ENCODE data around the gene DSG2. TPM values are rescaled to one million over a fixed set of nuclear protein-coding genes. Genes with fewer than 3 reads are reported as not detected.

DSG2 gene
- total and polyA plus RNA-seq, 3 experiments from 2014 or later = 0.03 to 0.09 (median 0.07) TPM

DNA sequence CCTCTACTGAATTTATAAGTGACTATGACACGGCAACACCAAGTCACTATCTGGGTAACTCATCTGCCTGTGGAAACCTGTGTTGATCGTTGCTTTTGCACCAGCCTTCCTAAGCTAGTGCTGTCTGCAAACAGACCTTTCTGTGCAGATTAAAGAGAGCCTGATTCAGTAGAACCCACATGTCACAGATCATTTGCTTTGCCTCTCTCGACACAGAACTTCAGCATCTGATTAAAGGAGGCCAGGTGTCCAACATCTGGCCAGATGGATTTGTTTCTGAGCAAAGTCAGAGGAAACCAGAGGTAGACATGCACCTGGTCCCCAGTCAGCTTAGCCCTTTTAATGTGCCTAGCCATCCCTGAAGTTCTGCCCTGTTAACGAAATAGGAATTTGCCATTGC is 78.7 kb downstream of the DSG2 start:
- no peaks in the 10 kb centered on the region for H3K36me3 ChIP-seq (ENCODE audit: insufficient read depth, low read length)
- Mint-ChIP-seq H3K36me3 (no peaks in the 10 kb centered on the region), H3K27me3 (peaks cover 3 to 7% of the 10 kb centered on the region in 2 donors), H3K4me1 (no peaks in the 10 kb centered on the region), H3K9me3 (no peaks in the 10 kb centered on the region), H3K4me3 (no peak overlapping the region), H3K27ac (no peak overlapping the region)
- no peaks in the 10 kb centered on the region for H3K9me3 ChIP-seq (ENCODE audit: low read length)
- H3K4me3 ChIP-seq (ENCODE audit: low read length) = no peak overlapping the region
- ChIA-PET POLR2A (no interaction called here), CTCF (no interaction called here)
- no peak overlapping the region for H3K27ac ChIP-seq (ENCODE audit: low read depth, low read length)
- H3K4me1 ChIP-seq (ENCODE audit: insufficient read depth, low read length) = no peaks in the 10 kb centered on the region
- H3K27me3 ChIP-seq (ENCODE audit: insufficient read depth, low read length, poor library complexity, severe bottlenecking) = no peaks in the 10 kb centered on the region
- DNase-seq = no peak

GRCh38 chr18:31577195-31577594 is 79.2 kb downstream of the DSG2 start:
- no peaks in the 10 kb centered on the region for H3K4me1 Mint-ChIP-seq
- H3K27me3 Mint-ChIP-seq = peaks cover 3 to 4% of the 10 kb centered on the region in 2 donors
- no peaks in the 10 kb centered on the region for H3K36me3 Mint-ChIP-seq
- H3K4me3 ChIP-seq (ENCODE audit: low read length) = no peak overlapping the region
- H3K9me3 Mint-ChIP-seq = no peaks in the 10 kb centered on the region
- no peak overlapping the region for H3K27ac Mint-ChIP-seq
- no peaks in the 10 kb centered on the region for H3K4me1 ChIP-seq (ENCODE audit: insufficient read depth, low read length)
- ChIA-PET POLR2A (no interaction called here), CTCF (no interaction called here)
- H3K27ac ChIP-seq (ENCODE audit: low read depth, low read length) = no peak overlapping the region
- no peak for DNase-seq
- no peaks in the 10 kb centered on the region for H3K36me3 ChIP-seq (ENCODE audit: insufficient read depth, low read length)
- no peaks in the 10 kb centered on the region for H3K9me3 ChIP-seq (ENCODE audit: low read length)
- H3K27me3 ChIP-seq (ENCODE audit: insufficient read depth, low read length, poor library complexity, severe bottlenecking) = no peaks in the 10 kb centered on the region
- H3K4me3 Mint-ChIP-seq = no peak overlapping the region

- CTCF ChIA-PET = no interaction called here
- no peaks in the 10 kb centered on the region for H3K4me1 Mint-ChIP-seq
- H3K27ac ChIP-seq (ENCODE audit: low read depth, low read length) = no peak overlapping the region
- H3K36me3 ChIP-seq (ENCODE audit: insufficient read depth, low read length) = no peaks in the 10 kb centered on the region
- no peak for DNase-seq
- H3K4me1 ChIP-seq (ENCODE audit: insufficient read depth, low read length) = no peaks in the 10 kb centered on the region
- H3K27ac Mint-ChIP-seq = no peak overlapping the region
- no peak overlapping the region for H3K4me3 Mint-ChIP-seq
- no peaks in the 10 kb centered on the region for H3K27me3 ChIP-seq (ENCODE audit: insufficient read depth, low read length, poor library complexity, severe bottlenecking)
- H3K4me3 ChIP-seq (ENCODE audit: low read length) = no peak overlapping the region
- H3K27me3 Mint-ChIP-seq = peaks cover 2 to 3% of the 10 kb centered on the region in 2 donors
- POLR2A ChIA-PET = no interaction called here
- no peaks in the 10 kb centered on the region for H3K9me3 ChIP-seq (ENCODE audit: low read length)
- H3K9me3 Mint-ChIP-seq = no peaks in the 10 kb centered on the region
- H3K36me3 Mint-ChIP-seq = no peaks in the 10 kb centered on the region
Measured at GRCh38 chr18:31578126-31578525, 80.1 kb downstream of the DSG2 start.

- H3K27me3 ChIP-seq (ENCODE audit: insufficient read depth, low read length, poor library complexity, severe bottlenecking) = no peaks in the 10 kb centered on the region
- Mint-ChIP-seq H3K4me1 (no peaks in the 10 kb centered on the region), H3K36me3 (no peaks in the 10 kb centered on the region), H3K9me3 (no peaks in the 10 kb centered on the region), H3K4me3 (no peak overlapping the region), H3K27me3 (peaks cover 0 to 4% of the 10 kb centered on the region in 2 donors), H3K27ac (no peak overlapping the region)
- no peaks in the 10 kb centered on the region for H3K9me3 ChIP-seq (ENCODE audit: low read length)
- no peak for DNase-seq
- H3K4me1 ChIP-seq (ENCODE audit: insufficient read depth, low read length) = no peaks in the 10 kb centered on the region
- H3K4me3 ChIP-seq (ENCODE audit: low read length) = no peak overlapping the region
- no peak overlapping the region for H3K27ac ChIP-seq (ENCODE audit: low read depth, low read length)
- no peaks in the 10 kb centered on the region for H3K36me3 ChIP-seq (ENCODE audit: insufficient read depth, low read length)
- ChIA-PET POLR2A (no interaction called here), CTCF (no interaction called here)
Measured at GRCh38 chr18:31579375-31579774, 81.4 kb downstream of the DSG2 start.

DNA sequence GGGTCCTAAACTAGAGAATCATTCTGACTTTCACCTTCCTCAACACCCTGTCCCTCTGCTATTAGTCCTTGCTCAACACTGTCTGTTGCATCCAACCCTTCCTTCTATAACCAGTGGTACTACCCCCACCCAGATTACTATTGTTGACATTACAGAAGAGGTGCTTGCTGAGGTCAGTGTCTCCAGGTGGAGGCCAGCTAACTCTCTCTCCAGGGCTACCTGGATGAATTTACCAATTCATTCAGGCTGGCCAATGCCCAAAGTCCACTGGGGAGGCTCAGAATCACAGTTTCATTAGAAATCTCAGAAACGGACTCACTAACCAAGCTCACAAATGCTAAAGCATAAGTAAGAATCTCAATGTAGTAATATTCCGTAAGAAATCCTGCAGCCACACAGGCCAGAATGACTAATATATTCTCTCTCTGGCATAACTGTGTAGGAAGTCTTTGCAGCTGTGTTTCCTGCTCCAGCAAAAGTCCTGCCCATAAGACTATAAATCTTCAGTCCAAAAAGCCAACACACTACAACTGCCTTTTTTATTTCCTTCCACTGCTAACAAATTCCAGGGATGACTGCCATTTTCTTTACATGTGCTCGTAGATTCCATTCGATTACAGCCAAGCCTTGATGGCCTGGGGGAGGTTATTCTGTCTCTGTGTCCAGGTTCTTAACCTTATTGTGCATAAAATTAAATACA is 83.7 kb downstream of the DSG2 start:
- Mint-ChIP-seq H3K27me3 (peaks cover 0 to 4% of the 10 kb centered on the region in 2 donors), H3K4me1 (no peaks in the 10 kb centered on the region), H3K9me3 (no peaks in the 10 kb centered on the region), H3K4me3 (no peak overlapping the region), H3K27ac (no peak overlapping the region), H3K36me3 (no peaks in the 10 kb centered on the region)
- no peak overlapping the region for H3K27ac ChIP-seq (ENCODE audit: low read depth, low read length)
- ChIA-PET POLR2A (interaction anchor here (0.5 kb wide), 1 partner anchor 39 kb away, joined by 5 read pairs; no protein-coding TSS in a partner anchor), CTCF (no interaction called here)
- no peaks in the 10 kb centered on the region for H3K9me3 ChIP-seq (ENCODE audit: low read length)
- no peaks in the 10 kb centered on the region for H3K27me3 ChIP-seq (ENCODE audit: insufficient read depth, low read length, poor library complexity, severe bottlenecking)
- no peak overlapping the region for H3K4me3 ChIP-seq (ENCODE audit: low read length)
- no peaks in the 10 kb centered on the region for H3K36me3 ChIP-seq (ENCODE audit: insufficient read depth, low read length)
- no peak for DNase-seq
- no peaks in the 10 kb centered on the region for H3K4me1 ChIP-seq (ENCODE audit: insufficient read depth, low read length)

DNA sequence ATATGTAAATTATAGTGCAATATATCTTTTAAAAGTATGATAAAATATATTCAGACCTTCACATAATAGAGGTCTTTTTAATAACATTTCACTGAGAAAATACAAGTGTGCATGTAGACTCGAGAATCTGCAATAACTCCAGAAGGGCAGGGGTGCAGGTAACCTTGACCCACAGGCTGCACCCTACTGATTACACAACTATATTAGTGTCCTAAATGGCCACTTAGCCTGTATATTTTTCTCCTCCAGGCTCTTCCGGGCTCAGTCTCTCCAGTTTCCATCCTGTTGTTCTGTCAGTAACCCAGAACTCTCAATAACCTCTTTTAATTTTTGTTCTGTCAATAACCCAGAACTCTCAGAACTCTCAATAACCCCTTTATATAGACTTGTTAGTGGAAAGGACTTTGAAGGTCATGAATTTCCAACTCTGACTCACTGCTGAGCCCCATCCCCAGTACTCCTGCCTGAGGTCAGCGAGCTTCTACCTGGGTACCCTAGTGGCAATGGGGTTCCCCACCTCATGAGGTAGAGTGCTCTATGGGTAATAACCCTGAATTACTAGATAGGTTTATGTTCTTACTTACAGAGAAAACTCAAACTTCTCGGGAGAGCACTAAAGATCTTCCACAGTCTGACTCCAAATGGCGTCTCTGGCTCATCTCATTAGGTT is 85.3 kb downstream of the DSG2 start:
- no peak overlapping the region for H3K27ac Mint-ChIP-seq

GRCh38 chr18:31585991-31586390 is 88.0 kb downstream of the DSG2 start:
- H3K9me3 Mint-ChIP-seq = no peaks in the 10 kb centered on the region
- Histone ChIP-seq H3K9me3 (ENCODE audit: low read length) (no peaks in the 10 kb centered on the region), H3K27me3 (ENCODE audit: insufficient read depth, low read length, poor library complexity, severe bottlenecking) (no peaks in the 10 kb centered on the region), H3K4me1 (ENCODE audit: insufficient read depth, low read length) (no peaks in the 10 kb centered on the region), H3K36me3 (ENCODE audit: insufficient read depth, low read length) (no peaks in the 10 kb centered on the region), H3K4me3 (ENCODE audit: low read length) (no peak overlapping the region), H3K27ac (ENCODE audit: low read depth, low read length) (no peak overlapping the region)
- H3K36me3 Mint-ChIP-seq = no peaks in the 10 kb centered on the region
- H3K27me3 Mint-ChIP-seq = peaks cover 0 to 4% of the 10 kb centered on the region in 2 donors
- CTCF ChIA-PET = interaction anchor here (1.3 kb wide), 1 partner anchor 30 kb away, joined by 3 read pairs; no protein-coding TSS in a partner anchor
- no peaks in the 10 kb centered on the region for H3K4me1 Mint-ChIP-seq
- POLR2A ChIA-PET = no interaction called here
- no peak for DNase-seq
- H3K27ac Mint-ChIP-seq = no peak overlapping the region
- no peak overlapping the region for H3K4me3 Mint-ChIP-seq

More for the DNA sequence above, 85.3 kb downstream of the DSG2 start:
- H3K9me3 Mint-ChIP-seq = no peaks in the 10 kb centered on the region
- Histone ChIP-seq H3K27me3 (ENCODE audit: insufficient read depth, low read length, poor library complexity, severe bottlenecking) (no peaks in the 10 kb centered on the region), H3K4me1 (ENCODE audit: insufficient read depth, low read length) (no peaks in the 10 kb centered on the region), H3K36me3 (ENCODE audit: insufficient read depth, low read length) (no peaks in the 10 kb centered on the region), H3K27ac (ENCODE audit: low read depth, low read length) (no peak overlapping the region), H3K4me3 (ENCODE audit: low read length) (no peak overlapping the region), H3K9me3 (ENCODE audit: low read length) (no peaks in the 10 kb centered on the region)
- peaks cover 0 to 4% of the 10 kb centered on the region in 2 donors for H3K27me3 Mint-ChIP-seq
- H3K36me3 Mint-ChIP-seq = no peaks in the 10 kb centered on the region
- H3K4me1 Mint-ChIP-seq = no peaks in the 10 kb centered on the region
- ChIA-PET POLR2A (no interaction called here), CTCF (no interaction called here)
- DNase-seq = no peak
- H3K4me3 Mint-ChIP-seq = no peak overlapping the region

DNA sequence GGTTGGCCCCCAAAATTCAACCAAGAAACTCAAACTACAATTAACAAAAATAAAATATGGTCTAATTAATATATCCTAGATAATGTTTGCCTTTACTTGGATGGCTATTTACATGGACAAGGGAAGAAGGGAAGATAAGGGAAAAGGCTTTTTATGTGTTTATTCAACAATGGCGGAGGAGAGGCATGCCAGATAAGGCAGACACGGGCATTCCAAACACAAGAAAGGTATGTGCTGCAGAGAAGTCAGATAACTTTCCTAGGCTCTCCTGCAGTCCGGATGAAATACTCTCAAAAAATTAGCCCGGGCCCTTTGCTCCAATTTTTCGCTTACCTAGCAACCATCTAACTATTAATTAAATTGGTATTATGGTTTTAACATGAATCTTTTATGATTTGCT is 88.6 kb downstream of the DSG2 start:
- Histone ChIP-seq H3K9me3 (ENCODE audit: low read length) (no peaks in the 10 kb centered on the region), H3K36me3 (ENCODE audit: insufficient read depth, low read length) (no peaks in the 10 kb centered on the region), H3K4me3 (ENCODE audit: low read length) (no peak overlapping the region), H3K27ac (ENCODE audit: low read depth, low read length) (no peak overlapping the region), H3K27me3 (ENCODE audit: insufficient read depth, low read length, poor library complexity, severe bottlenecking) (no peaks in the 10 kb centered on the region), H3K4me1 (ENCODE audit: insufficient read depth, low read length) (no peaks in the 10 kb centered on the region)
- Mint-ChIP-seq H3K27ac (no peak overlapping the region), H3K9me3 (no peaks in the 10 kb centered on the region), H3K4me3 (no peak overlapping the region), H3K27me3 (peaks cover 0 to 9% of the 10 kb centered on the region in 2 donors), H3K4me1 (no peaks in the 10 kb centered on the region), H3K36me3 (no peaks in the 10 kb centered on the region)
- CTCF ChIA-PET = no interaction called here
- DNase-seq = no peak
- POLR2A ChIA-PET = no interaction called here
